Esophagus squamous epithelium (tissue), 4 donors: ENCODE measurements around the gene DGKK.

Experiments used
- CTCF ChIP-seq, 6 experiments: fragments of 450-650 bp in 4 of 6; fragments of 200-600 bp in 2 of 6; sonication (generic) in 2 of 6; IDR thresholded peaks; one replicate each; pipeline ENCODE4 v1.5.1; 2016 to 2019; ENCODE audit warnings: antibody characterized with exemption in 6 of 6, mild to moderate bottlenecking in 4 of 6, moderate library complexity in 4 of 6
- POLR2A ChIP-seq, 4 donors: fragments of 450-650 bp; IDR thresholded peaks; one replicate each; pipeline ENCODE4 v1.6.1; 2017; ENCODE audit warnings: antibody characterized with exemption in 4 of 4, mild to moderate bottlenecking in 4 of 4, moderate library complexity in 3 of 4

GRCh38 chrX:50470103-50471031 lies at the start of gene DGKK:
- no peak for TF ChIP-seq CTCF (IDR thresholded peaks at IDR 0.05)
- no peak for TF ChIP-seq POLR2A (IDR thresholded peaks at IDR 0.05)
